GM23248 (cell line): Measurements from ENCODE around the gene ELAVL4. TPM values are rescaled to one million over a fixed set of nuclear protein-coding genes. Genes with fewer than 3 reads are reported as not detected.

ENCODE experiments used
- DNase-seq: peaks from one replicate; pipeline ENCODE4 v3.0.0-alpha.2; 2015
- H2AFZ ChIP-seq: fragments of 200-600 bp; sonication (generic); 2 replicates; pipeline ENCODE4 v1.6.1; 2016; ENCODE audit warnings: antibody characterized with exemption
- H3F3A ChIP-seq: fragments of 200-600 bp; sonication (generic); 2 replicates; pipeline ENCODE4 v1.6.1; 2016; ENCODE audit warnings: mild to moderate bottlenecking, antibody characterized with exemption, mixed run types; ENCODE audit not compliant: insufficient read depth
- H3K27ac ChIP-seq: fragments of 200-600 bp; sonication (generic); 2 replicates; pipeline ENCODE4 v1.5.1; 2016; ENCODE audit warnings: mild to moderate bottlenecking
- H3K27me3 ChIP-seq: fragments of 200-600 bp; sonication (generic); replicated peaks from 2 replicates; pipeline ENCODE4 v1.6.1; 2016; ENCODE audit warnings: mild to moderate bottlenecking; ENCODE audit not compliant: insufficient read depth
- H3K36me3 ChIP-seq: fragments of 200-600 bp; sonication (generic); 2 replicates; pipeline ENCODE4 v1.6.1; 2016; ENCODE audit warnings: low read depth, mild to moderate bottlenecking
- H3K4me1 ChIP-seq: fragments of 200-600 bp; sonication (generic); 2 replicates; pipeline ENCODE4 v1.6.1; 2016; ENCODE audit warnings: mild to moderate bottlenecking; ENCODE audit not compliant: insufficient read depth
- H3K4me2 ChIP-seq: fragments of 200-600 bp; sonication (generic); one replicate; pipeline ENCODE4 v1.6.1; 2016; ENCODE audit warnings: mild to moderate bottlenecking; ENCODE audit not compliant: unreplicated experiment
- H3K4me3 ChIP-seq: fragments of 200-600 bp; sonication (generic); 2 replicates; pipeline ENCODE4 v1.5.1; 2016; ENCODE audit warnings: mild to moderate bottlenecking
- H3K79me2 ChIP-seq: fragments of 200-600 bp; sonication (generic); 2 replicates; pipeline ENCODE4 v1.6.1; 2016; ENCODE audit warnings: mild to moderate bottlenecking; ENCODE audit not compliant: insufficient read depth
- H3K9ac ChIP-seq: fragments of 200-600 bp; sonication (generic); 2 replicates; pipeline ENCODE4 v1.6.1; 2016; ENCODE audit warnings: mild to moderate bottlenecking
- H3K9me2 ChIP-seq: fragments of 200-600 bp; sonication (generic); 2 replicates; pipeline ENCODE4 v1.6.1; 2016; ENCODE audit warnings: mixed run types, mild to moderate bottlenecking, moderate library complexity; ENCODE audit not compliant: insufficient read depth
- H3K9me3 ChIP-seq: fragments of 200-600 bp; sonication (generic); one replicate; pipeline ENCODE4 v1.6.1; 2017; ENCODE audit warnings: low read depth
- H4K20me1 ChIP-seq: fragments of 200-600 bp; sonication (generic); 2 replicates; pipeline ENCODE4 v1.6.0; 2016; ENCODE audit not compliant: insufficient read depth
- EZH2 ChIP-seq: fragments of 200-600 bp; sonication (generic); IDR thresholded peaks from 2 replicates; pipeline ENCODE4 v1.6.1; 2018; ENCODE audit warnings: antibody characterized with exemption, mild to moderate bottlenecking; ENCODE audit not compliant: insufficient read depth, poor library complexity, severe bottlenecking
- EZH2phosphoT487 ChIP-seq: fragments of 200-600 bp; sonication (generic); IDR thresholded peaks from 2 replicates; pipeline ENCODE4 v1.6.1; 2018; ENCODE audit warnings: antibody characterized with exemption, moderate library complexity, mild to moderate bottlenecking, low read depth; ENCODE audit not compliant: insufficient read depth
- WGBS, 2 experiments: methylation state at CpG; one replicate each; pipeline ENCODE4 v1.1.6; 2015 to 2017; ENCODE audit warnings: low lambda C conversion rate in 2 of 2, low coverage in 1 of 2; ENCODE audit errors: missing lambda C conversion rate in 2 of 2; 5-methylcytosine and 5-hydroxymethylcytosine counted together
- in situ Hi-C: fragments of 300-500 bp; cut with MboI; formaldehyde crosslinking; loops from 2 replicates; pipeline ENCODE4 v1.15.0; 2020
- polyA plus RNA-seq: library from polyadenylated mRNA; unstranded; fragments of >200 nt; fragmentation: Nextera tagmentation; extraction: Ambion mirVana; gene quantifications from 2 replicates; pipeline ENCODE4 v1.2.1, GENCODE V29; 2016
- total RNA-seq: library from RNA; depleted of rRNA; stranded (reverse); fragments of >200 nt; shearing (Covaris generic); gene quantifications from 2 replicates; pipeline ENCODE4 v1.2.3, GENCODE V29; 2014

The ELAVL4 gene
- total and polyA plus RNA-seq, 2 experiments from 2014 or later: 0.18 TPM; not detected in 1

DNA sequence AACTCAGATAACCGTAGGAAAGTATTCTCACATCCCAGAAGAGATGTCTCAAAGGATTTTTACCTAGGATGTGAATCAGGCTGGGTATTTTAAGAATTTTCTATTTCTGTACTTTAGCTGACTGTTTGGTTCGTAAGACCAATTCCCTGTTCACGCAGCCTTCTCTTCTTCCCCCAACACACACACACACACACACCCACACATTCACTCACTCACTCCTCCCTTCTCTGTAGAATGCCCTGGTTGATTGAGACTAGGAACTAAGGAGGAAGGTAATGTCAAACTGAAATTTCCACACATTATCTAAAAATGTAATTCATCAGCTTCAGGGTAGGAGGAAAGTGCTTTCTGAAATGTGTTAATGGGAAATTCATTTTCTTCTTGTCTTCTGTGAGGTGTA lies 43.5 kb downstream of the ELAVL4 start:
- Histone ChIP-seq H3K9me2 (no peaks in the 10 kb centered on the region), H3K4me1 (no peaks in the 10 kb centered on the region), H3K36me3 (no peaks in the 10 kb centered on the region), H4K20me1 (no peaks in the 10 kb centered on the region), H3K9ac (no peak overlapping the region), H3K27me3 (0 out of 2 replicates have a peak, but pooled peaks cover 5% of the 10 kb centered on the region), H2AFZ (no peak overlapping the region), H3K9me3 (no peaks in the 10 kb centered on the region), H3K4me3 (no peak overlapping the region), H3F3A (no peaks in the 10 kb centered on the region), H3K79me2 (no peaks in the 10 kb centered on the region), H3K4me2 (no peak overlapping the region), H3K27ac (no peak overlapping the region)
- WGBS, 2 experiments: 18 to 30% methylated on average over 3 of the region's 3 CpGs
- in situ Hi-C loops: no loop called here
- TF ChIP-seq EZH2 (no peak), EZH2phosphoT487 (no peak)
- DNase-seq: no peak

- 0 out of 2 replicates have a peak, but pooled peaks cover 5% of the 10 kb centered on the region for H3K27me3 ChIP-seq
- no peaks in the 10 kb centered on the region for H3K36me3 ChIP-seq
- H3K79me2 ChIP-seq: no peaks in the 10 kb centered on the region
- no peak for DNase-seq
- in situ Hi-C loops: no loop called here
- H3K4me1 ChIP-seq: no peaks in the 10 kb centered on the region
- no peak overlapping the region for H3K4me2 ChIP-seq
- H3K9ac ChIP-seq: no peak overlapping the region
- 52 to 64% methylated on average over 3 of the region's 3 CpGs for WGBS, 2 experiments
- H4K20me1 ChIP-seq: no peaks in the 10 kb centered on the region
- H2AFZ ChIP-seq: no peak overlapping the region
- TF ChIP-seq EZH2phosphoT487 (no peak), EZH2 (no peak)
- H3K9me3 ChIP-seq: no peaks in the 10 kb centered on the region
- H3K4me3 ChIP-seq: no peak overlapping the region
- no peak overlapping the region for H3K27ac ChIP-seq
- H3F3A ChIP-seq: no peaks in the 10 kb centered on the region
- no peaks in the 10 kb centered on the region for H3K9me2 ChIP-seq
Observed at GRCh38 chr1:50155541-50155940, 46.8 kb downstream of the ELAVL4 start.

DNA sequence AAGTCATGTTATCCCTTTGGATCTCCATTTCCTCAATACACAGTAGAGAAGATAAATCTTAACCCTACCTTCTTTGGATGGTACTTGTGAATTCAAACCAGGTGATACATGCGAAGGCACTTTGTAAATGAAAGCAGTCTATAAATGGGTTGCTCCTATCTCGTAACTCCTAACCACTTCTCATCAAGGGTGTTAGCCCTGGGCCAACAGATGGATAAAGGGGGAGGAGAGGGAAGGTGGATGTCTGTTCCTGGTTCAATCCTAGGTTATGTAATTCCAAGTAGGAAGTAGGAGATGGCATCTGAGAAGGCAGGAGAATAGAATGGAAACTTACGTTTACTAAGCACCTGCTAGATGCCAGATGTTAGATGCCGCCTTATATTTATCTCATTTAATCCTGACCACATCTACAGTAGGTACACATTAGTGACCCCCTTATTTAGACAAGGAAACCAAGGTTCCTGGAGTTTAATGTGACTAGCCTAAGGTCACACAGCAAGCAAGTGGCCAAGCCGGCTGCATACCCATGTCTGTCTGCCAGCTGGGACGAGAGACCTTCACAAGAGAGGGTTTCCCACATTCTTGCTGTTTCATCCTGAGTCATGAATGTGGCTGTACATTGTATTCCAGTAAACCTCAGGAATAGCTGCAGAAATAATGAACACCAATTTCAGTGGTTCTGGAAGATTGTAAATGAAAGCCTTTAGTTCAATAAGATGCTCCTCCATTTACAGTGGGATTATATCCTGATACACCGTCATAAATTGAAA lies 47.7 kb downstream of the ELAVL4 start:
- Histone ChIP-seq H3F3A (no peaks in the 10 kb centered on the region), H3K9me3 (no peaks in the 10 kb centered on the region), H3K36me3 (no peaks in the 10 kb centered on the region), H3K4me1 (no peaks in the 10 kb centered on the region), H2AFZ (no peak overlapping the region), H3K4me2 (no peak overlapping the region), H3K9ac (no peak overlapping the region), H3K79me2 (no peaks in the 10 kb centered on the region), H3K9me2 (no peaks in the 10 kb centered on the region), H3K4me3 (no peak overlapping the region), H4K20me1 (no peaks in the 10 kb centered on the region), H3K27me3 (0 out of 2 replicates have a peak, but pooled peaks cover 3% of the 10 kb centered on the region), H3K27ac (no peak overlapping the region)
- DNase-seq: peak; percentile 3
- TF ChIP-seq EZH2phosphoT487: no peak
- TF ChIP-seq EZH2: no peak
- WGBS, 2 experiments: 43 to 44% methylated on average over 7 of the region's 7 CpGs
- in situ Hi-C loops: no loop called here

DNA sequence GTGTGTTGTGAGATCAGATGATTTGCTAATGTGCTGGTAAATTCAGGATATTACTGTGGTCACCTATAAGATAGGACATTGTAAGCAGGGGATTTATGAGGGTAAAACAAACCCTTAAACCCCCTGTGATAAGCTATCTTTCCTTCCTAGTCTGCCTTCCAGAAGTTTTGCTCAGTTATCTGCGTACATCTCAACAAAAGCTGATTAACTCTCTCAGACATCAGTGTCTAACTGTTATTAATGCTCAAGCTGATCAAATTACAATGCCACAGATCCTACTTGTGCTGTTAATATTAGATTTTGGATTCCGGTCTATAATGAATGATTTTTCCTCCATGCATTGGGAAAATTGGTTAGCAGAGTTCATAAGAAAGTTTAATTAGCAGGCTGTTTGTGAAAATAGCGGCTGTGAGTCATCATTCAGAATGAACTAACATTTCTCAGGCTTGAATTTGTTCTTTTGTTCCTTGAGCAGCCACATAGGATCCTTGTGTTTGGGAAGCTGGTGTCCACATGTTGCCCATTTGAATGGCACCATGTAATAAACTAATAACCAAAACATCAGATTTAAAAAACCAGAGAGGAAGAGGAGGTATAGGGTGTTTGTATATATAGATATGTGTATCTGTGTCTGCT lies 48.7 kb downstream of the ELAVL4 start:
- Histone ChIP-seq H3K9me3 (no peaks in the 10 kb centered on the region), H2AFZ (no peak overlapping the region), H3K9me2 (no peaks in the 10 kb centered on the region), H3K4me3 (no peak overlapping the region), H3F3A (no peaks in the 10 kb centered on the region), H3K27me3 (no peaks in the 10 kb centered on the region), H3K9ac (no peak overlapping the region), H3K4me2 (no peak overlapping the region), H3K27ac (no peak overlapping the region), H3K4me1 (no peaks in the 10 kb centered on the region), H3K79me2 (no peaks in the 10 kb centered on the region), H3K36me3 (no peaks in the 10 kb centered on the region), H4K20me1 (no peaks in the 10 kb centered on the region)
- peak; percentile 1 for DNase-seq
- 24 to 38% methylated on average over 3 of the region's 3 CpGs for WGBS, 2 experiments
- no peak for TF ChIP-seq EZH2phosphoT487
- no peak for TF ChIP-seq EZH2
- in situ Hi-C loops: no loop called here
